SK-N-SH (cell line): ENCODE results near the gene C4BPB. TPM values are rescaled to one million over a fixed set of nuclear protein-coding genes. Genes with fewer than 3 reads are reported as not detected.

Source experiments
- CTCF ChIA-PET: fragments of 300-600, 350-600 bp; formaldehyde crosslinking; extraction: SDS; loops from one replicate; lab custom pipeline; 2021; lab: Yijun Ruan, JAX
- POLR2A ChIA-PET: fragments of 350-600 bp; sonication (Branson Sonifier 250); formaldehyde crosslinking; extraction: SDS; loops from one replicate; lab custom pipeline; 2020; ENCODE audit warnings: antibody characterized with exemption, inconsistent platforms; lab: Yijun Ruan, JAX
- DNase-seq: peaks from one replicate; pipeline ENCODE4 v3.0.0; 2012
- H2AFZ ChIP-seq: fragments of 200-600 bp; sonication (generic); 2 replicates; pipeline ENCODE4 v1.8.1; 2016; ENCODE audit warnings: antibody characterized with exemption, mild to moderate bottlenecking, low read depth
- H3F3A ChIP-seq: fragments of 200-600 bp; sonication (generic); replicated peaks from 2 replicates; pipeline ENCODE3; 2016; ENCODE audit warnings: antibody characterized with exemption, mild to moderate bottlenecking; ENCODE audit not compliant: insufficient read depth
- H3K27ac ChIP-seq, 2 experiments: fragments of 200-500 bp in 1 of 2; fragments of 200-600 bp in 1 of 2; sonication (Bioruptor generic) in 1 of 2; sonication (generic), shearing (Covaris generic) in 1 of 2; 2 replicates each; pipeline versions ENCODE4 v1.5.1 to v1.6.1; 2014 to 2016; ENCODE audit warnings: low read depth in 2 of 2, inconsistent platforms in 1 of 2, low read length in 1 of 2, mild to moderate bottlenecking in 1 of 2, mixed read lengths in 1 of 2
- H3K27me3 ChIP-seq: fragments of 200-600 bp; sonication (generic), shearing (Covaris generic); 2 replicates; pipeline ENCODE4 v1.6.1; 2016; ENCODE audit warnings: mixed run types; ENCODE audit not compliant: insufficient read depth
- H3K36me3 ChIP-seq, 2 experiments: fragments of 200-500 bp in 1 of 2; fragments of 200-600 bp in 1 of 2; sonication (Bioruptor generic) in 1 of 2; sonication (generic) in 1 of 2; replicated peaks in 1 of 2; 2 replicates each; pipeline versions ENCODE3 to v1.5.1; 2014 to 2016; ENCODE audit warnings: low read length in 1 of 2, mild to moderate bottlenecking in 1 of 2; ENCODE audit not compliant: insufficient read depth in 2 of 2, control insufficient read depth in 1 of 2
- H3K4me1 ChIP-seq, 2 experiments: fragments of 200-500 bp in 1 of 2; fragments of 200-600 bp in 1 of 2; sonication (Bioruptor generic) in 1 of 2; sonication (generic), shearing (Covaris generic) in 1 of 2; 2 replicates each; pipeline versions ENCODE4 v1.5.1 to v1.6.1; 2014 to 2016; ENCODE audit warnings: low read depth in 1 of 2, low read length in 1 of 2, mixed run types in 1 of 2; ENCODE audit not compliant: insufficient read depth in 2 of 2, control insufficient read depth in 1 of 2
- H3K4me2 ChIP-seq: fragments of 200-600 bp; sonication (generic), shearing (Covaris generic); 2 replicates; pipeline ENCODE4 v1.6.1; 2017; ENCODE audit warnings: mixed run types
- H3K4me3 ChIP-seq, 2 experiments: fragments of 200-500 bp in 1 of 2; fragments of 200-600 bp in 1 of 2; sonication (Bioruptor generic) in 1 of 2; sonication (generic), shearing (Covaris generic) in 1 of 2; 2 replicates each; pipeline versions ENCODE4 v1.5.1 to v1.8.1; 2014 to 2016; ENCODE audit warnings: low read depth in 2 of 2, inconsistent platforms in 1 of 2, low read length in 1 of 2, mild to moderate bottlenecking in 1 of 2, mixed read lengths in 1 of 2, moderate library complexity in 1 of 2
- H3K79me2 ChIP-seq: fragments of 200-600 bp; sonication (generic); 2 replicates; pipeline ENCODE4 v1.8.1; 2017; ENCODE audit warnings: mild to moderate bottlenecking; ENCODE audit not compliant: insufficient read depth
- H3K9ac ChIP-seq: fragments of 200-600 bp; sonication (generic); 2 replicates; pipeline ENCODE4 v1.6.1; 2017; ENCODE audit warnings: mixed run types
- H3K9me2 ChIP-seq: fragments of 200-600 bp; sonication (generic); 2 replicates; pipeline ENCODE4 v1.6.1; 2017; ENCODE audit warnings: mixed run types
- H3K9me3 ChIP-seq: fragments of 200-600 bp; sonication (generic); 2 replicates; pipeline ENCODE4 v1.6.1; 2017; ENCODE audit warnings: mixed run types, mild to moderate bottlenecking, moderate library complexity
- H4K20me1 ChIP-seq: fragments of 200-600 bp; sonication (generic); 2 replicates; pipeline ENCODE4 v1.6.1; 2017; ENCODE audit warnings: mild to moderate bottlenecking, mixed run types; ENCODE audit not compliant: insufficient read depth
- CTCF ChIP-seq: fragments of 200-600 bp; sonication (generic); IDR thresholded peaks from 2 replicates; pipeline ENCODE4 v1.6.1; 2017; ENCODE audit warnings: antibody characterized with exemption, mild to moderate bottlenecking, moderate library complexity
- ELF1 ChIP-seq: IDR thresholded peaks from 2 replicates; pipeline ENCODE4 v1.4.0; 2012
- EP300 ChIP-seq, 2 experiments: IDR thresholded peaks; 2 replicates each; pipeline versions ENCODE4 v1.4.0 to v1.6.1; 2012; ENCODE audit warnings: borderline replicate concordance in 1 of 2, low read depth in 1 of 2, low read length in 1 of 2
- EZH2phosphoT487 ChIP-seq: fragments of 200-600 bp; sonication (generic); IDR thresholded peaks from 2 replicates; pipeline ENCODE4 v1.6.1; 2017; ENCODE audit warnings: low read depth, mixed run types, mild to moderate bottlenecking, antibody characterized with exemption, moderate library complexity, borderline replicate concordance
- FOXJ3 ChIP-seq: sonication (generic); formaldehyde crosslinking; IDR thresholded peaks from 2 replicates; pipeline ENCODE4 v1.5.1; 2020; ENCODE audit warnings: mild to moderate bottlenecking, missing genetic modification reagents
- FOXM1 ChIP-seq: IDR thresholded peaks from 2 replicates; pipeline ENCODE4 v1.4.0; 2012; ENCODE audit warnings: low read depth, mild to moderate bottlenecking
- GATA2 ChIP-seq: sonication (generic); formaldehyde crosslinking; IDR thresholded peaks from 2 replicates; pipeline ENCODE4 v1.5.0; 2020; ENCODE audit warnings: mild to moderate bottlenecking, missing genetic modification reagents
- MAX ChIP-seq: IDR thresholded peaks from 2 replicates; pipeline ENCODE4 v1.4.0; 2012; ENCODE audit warnings: low read depth
- MXI1 ChIP-seq: IDR thresholded peaks from 2 replicates; pipeline ENCODE4 v1.6.1; 2012; ENCODE audit warnings: mild to moderate bottlenecking, low read depth, low read length, improper control_type of control experiment
- NRF1 ChIP-seq: IDR thresholded peaks from 2 replicates; pipeline ENCODE4 v1.6.1; 2012; ENCODE audit warnings: low read depth, mild to moderate bottlenecking, low read length
- RAD21 ChIP-seq: IDR thresholded peaks from 2 replicates; pipeline ENCODE4 v1.6.1; 2012; ENCODE audit warnings: mild to moderate bottlenecking, low read length
- RFX5 ChIP-seq: IDR thresholded peaks from 2 replicates; pipeline ENCODE4 v1.6.1; 2012; ENCODE audit warnings: mild to moderate bottlenecking, improper control_type of control experiment, low read length
- SMC3 ChIP-seq: IDR thresholded peaks from 2 replicates; pipeline ENCODE4 v1.6.1; 2012; ENCODE audit warnings: low read depth, low read length, improper control_type of control experiment
- TAF1 ChIP-seq: IDR thresholded peaks from 2 replicates; pipeline ENCODE4 v1.6.1; 2012; ENCODE audit warnings: low read depth, mild to moderate bottlenecking, low read length, moderate library complexity, borderline replicate concordance
- TCF12 ChIP-seq: IDR thresholded peaks from 2 replicates; pipeline ENCODE4 v1.4.0; 2012
- USF2 ChIP-seq: fragments of 150-350 bp; IDR thresholded peaks from 2 replicates; pipeline ENCODE4 v1.6.1; 2017; ENCODE audit warnings: antibody characterized with exemption, low read length, low read depth, borderline replicate concordance
- WGBS: methylation state at CpG from one replicate; pipeline ENCODE4 v1.1.6; 2017; ENCODE audit warnings: low lambda C conversion rate; 5-methylcytosine and 5-hydroxymethylcytosine counted together
- polyA plus RNA-seq, 3 experiments: library from polyadenylated mRNA; depleted of rRNA; stranded (reverse); fragments of >200 nt; gene quantifications; 2 replicates each; pipeline ENCODE4 v1.2.3, GENCODE V29; 2012

C4BPB gene
- polyA plus RNA-seq, 1 of the 3 experiments (the other 2 are of a cell fraction) = not detected

GRCh38 chr1:207059881-207060280 is 28.8 kb upstream of the C4BPB start:
- Histone ChIP-seq H3K9me2 (no peaks in the 10 kb centered on the region), H3K36me3 (peaks cover 0 to 7% of the 10 kb centered on the region in 2 experiments), H3K9ac (no peak overlapping the region), H3K27me3 (no peaks in the 10 kb centered on the region), H3K79me2 (no peaks in the 10 kb centered on the region), H3K27ac (no peak overlapping the region), H2AFZ (no peak overlapping the region), H3F3A (no peaks in the 10 kb centered on the region), H3K4me2 (no peak overlapping the region), H4K20me1 (no peaks in the 10 kb centered on the region), H3K4me1 (no peaks in the 10 kb centered on the region), H3K9me3 (no peaks in the 10 kb centered on the region), H3K4me3 (no peak overlapping the region)
- TF ChIP-seq USF2 (no peak), FOXM1 (no peak), CTCF (no peak), EZH2phosphoT487 (no peak), MXI1 (no peak), RFX5 (no peak), SMC3 (no peak), RAD21 (no peak), TCF12 (no peak)
- ChIA-PET CTCF (interaction anchor here (0.7 to 1.3 kb wide), 4 partner anchors 10 to 580 kb away, joined by 3 to 5 read pairs (median 3); no protein-coding TSS in a partner anchor), POLR2A (no interaction called here)
- no peak for DNase-seq
- 69% methylated on average over 4 of the region's 4 CpGs for WGBS

GRCh38 chr1:207060596-207060995 is 28.1 kb upstream of the C4BPB start:
- H3K9me3 ChIP-seq = no peaks in the 10 kb centered on the region
- no peaks in the 10 kb centered on the region for H3K27me3 ChIP-seq
- WGBS = 67% methylated on average over 3 of the region's 3 CpGs
- H3K4me3 ChIP-seq = no peak overlapping the region
- no peaks in the 10 kb centered on the region for H3K9me2 ChIP-seq
- H2AFZ ChIP-seq = no peak overlapping the region
- no peak overlapping the region for H3K9ac ChIP-seq
- H3K4me2 ChIP-seq = no peak overlapping the region
- H3K27ac ChIP-seq = no peak overlapping the region
- H3K79me2 ChIP-seq = no peaks in the 10 kb centered on the region
- POLR2A ChIA-PET = no interaction called here
- no peak for DNase-seq
- no peaks in the 10 kb centered on the region for H3K4me1 ChIP-seq
- CTCF ChIA-PET = interaction anchor here (1.0 to 1.3 kb wide), 3 partner anchors 11 to 581 kb away, joined by 3 to 5 read pairs (median 3); no protein-coding TSS in a partner anchor
- H4K20me1 ChIP-seq = no peaks in the 10 kb centered on the region
- peaks cover 0 to 7% of the 10 kb centered on the region in 2 experiments for H3K36me3 ChIP-seq
- no peaks in the 10 kb centered on the region for H3F3A ChIP-seq
- no peak for TF ChIP-seq GATA2 (CRISPR knock-in tag)
- TF ChIP-seq NRF1 = no peak
- no peak for TF ChIP-seq RAD21
- no peak for TF ChIP-seq FOXJ3
- no peak for TF ChIP-seq ELF1
- TF ChIP-seq EP300 (IDR thresholded peaks at IDR 0.05; ENCODE audit: borderline replicate concordance in 1 of 2, low read depth in 1 of 2, low read length in 1 of 2) = no peak
- TF ChIP-seq CTCF = no peak
- no peak for TF ChIP-seq TAF1
- TF ChIP-seq USF2 = no peak
- TF ChIP-seq TCF12 = no peak
- no peak for TF ChIP-seq FOXM1
- TF ChIP-seq MAX = no peak
- TF ChIP-seq RFX5 = no peak
